ENCODE data around the gene TUT1.

- TF ChIP-seq CTCF (IDR thresholded peaks at IDR 0.05; ENCODE audit: low read depth, low read length) (no peak), EZH2phosphoT487 (IDR thresholded peaks at IDR 0.05; ENCODE audit: low read depth) (no peak)
These were observed 59.2 kb downstream of the TUT1 start for GRCh38 chr11:62532096-62532495.
